Activated naive CD8-positive, alpha-beta T cell (primary cell): ENCODE results near the gene HCN2.
A peak's percentile ranks its signal among the peaks of the same experiment; 100 is the strongest.

Experiments used
- H3K27ac Mint-ChIP-seq: one replicate; pipeline ENCODE4 v1.8.0; 2021; ENCODE audit warnings: mixed read lengths
- H3K27me3 Mint-ChIP-seq: one replicate; pipeline ENCODE4 v1.8.0; 2021; ENCODE audit warnings: mixed read lengths
- H3K36me3 Mint-ChIP-seq: one replicate; pipeline ENCODE4 v1.8.0; 2021; ENCODE audit warnings: mixed read lengths
- H3K4me1 Mint-ChIP-seq: one replicate; pipeline ENCODE4 v1.8.0; 2021; ENCODE audit warnings: low read depth, mixed read lengths
- H3K4me3 Mint-ChIP-seq: one replicate; pipeline ENCODE4 v1.8.0; 2021; ENCODE audit warnings: mild to moderate bottlenecking, mixed read lengths
- H3K9me3 Mint-ChIP-seq: one replicate; pipeline ENCODE4 v1.8.0; 2021; ENCODE audit warnings: low read depth, mixed read lengths

The HCN2 gene

GRCh38 chr19:651114-651818 lies 61.6 kb downstream of the HCN2 start:
- Mint-ChIP-seq H3K27ac (no peak overlapping the region), H3K4me3 (no peak overlapping the region), H3K27me3 (no peaks in the 10 kb centered on the region), H3K4me1 (peaks cover 16% of the 10 kb centered on the region), H3K9me3 (no peaks in the 10 kb centered on the region), H3K36me3 (no peaks in the 10 kb centered on the region)

- Mint-ChIP-seq H3K27me3 (no peaks in the 10 kb centered on the region), H3K9me3 (no peaks in the 10 kb centered on the region), H3K4me1 (peaks cover 18% of the 10 kb centered on the region), H3K27ac (no peak overlapping the region), H3K4me3 (no peak overlapping the region), H3K36me3 (no peaks in the 10 kb centered on the region)
Observed at GRCh38 chr19:651991-652390, 62.3 kb downstream of the HCN2 start.

- H3K36me3 Mint-ChIP-seq: no peaks in the 10 kb centered on the region
Observed at GRCh38 chr19:652467-653389, 63.0 kb downstream of the HCN2 start.

GRCh38 chr19:653425-653824 lies 63.7 kb downstream of the HCN2 start:
- Mint-ChIP-seq H3K27ac (no peak overlapping the region), H3K9me3 (no peaks in the 10 kb centered on the region), H3K4me3 (no peak overlapping the region), H3K36me3 (no peaks in the 10 kb centered on the region), H3K4me1 (peaks cover 21% of the 10 kb centered on the region), H3K27me3 (no peaks in the 10 kb centered on the region)

More at GRCh38 chr19:652467-653389, 63.0 kb downstream of the HCN2 start:
- Mint-ChIP-seq H3K4me3 (no peak overlapping the region), H3K27me3 (no peaks in the 10 kb centered on the region), H3K9me3 (no peaks in the 10 kb centered on the region), H3K4me1 (peaks cover 21% of the 10 kb centered on the region), H3K27ac (no peak overlapping the region)

- Mint-ChIP-seq H3K4me1 (peaks cover 34% of the 10 kb centered on the region), H3K27me3 (no peaks in the 10 kb centered on the region), H3K36me3 (no peaks in the 10 kb centered on the region), H3K27ac (peak overlapping the region; percentile 23), H3K4me3 (peak overlapping the region; percentile 47), H3K9me3 (no peaks in the 10 kb centered on the region)
Observed at GRCh38 chr19:655691-656090, 66.0 kb downstream of the HCN2 start.

GRCh38 chr19:656751-657559 lies 67.3 kb downstream of the HCN2 start:
- no peaks in the 10 kb centered on the region for H3K27me3 Mint-ChIP-seq
- H3K36me3 Mint-ChIP-seq: no peaks in the 10 kb centered on the region
- H3K4me3 Mint-ChIP-seq: no peak overlapping the region
- H3K4me1 Mint-ChIP-seq: peaks cover 39% of the 10 kb centered on the region
- no peaks in the 10 kb centered on the region for H3K9me3 Mint-ChIP-seq
- H3K27ac Mint-ChIP-seq: peak overlapping the region; percentile 34

- Mint-ChIP-seq H3K36me3 (no peaks in the 10 kb centered on the region), H3K9me3 (no peaks in the 10 kb centered on the region), H3K4me1 (peaks cover 39% of the 10 kb centered on the region), H3K27me3 (no peaks in the 10 kb centered on the region), H3K4me3 (no peak overlapping the region), H3K27ac (no peak overlapping the region)
Observed at GRCh38 chr19:657611-658010, 67.9 kb downstream of the HCN2 start.

GRCh38 chr19:658059-658839 lies 68.6 kb downstream of the HCN2 start:
- Mint-ChIP-seq H3K9me3 (no peaks in the 10 kb centered on the region), H3K4me3 (peak overlapping the region; percentile 40), H3K27ac (no peak overlapping the region), H3K27me3 (no peaks in the 10 kb centered on the region), H3K4me1 (peaks cover 39% of the 10 kb centered on the region), H3K36me3 (no peaks in the 10 kb centered on the region)

GRCh38 chr19:658916-659839 lies 69.5 kb downstream of the HCN2 start:
- peak overlapping the region; percentile 94 for H3K27ac Mint-ChIP-seq
- peaks cover 38% of the 10 kb centered on the region for H3K4me1 Mint-ChIP-seq
- no peaks in the 10 kb centered on the region for H3K27me3 Mint-ChIP-seq
- no peaks in the 10 kb centered on the region for H3K9me3 Mint-ChIP-seq
- no peaks in the 10 kb centered on the region for H3K36me3 Mint-ChIP-seq
- H3K4me3 Mint-ChIP-seq: peak overlapping the region; percentile 96

- peaks cover 33% of the 10 kb centered on the region for H3K4me1 Mint-ChIP-seq
- H3K27me3 Mint-ChIP-seq: no peaks in the 10 kb centered on the region
- H3K4me3 Mint-ChIP-seq: peak overlapping the region; percentile 96
- H3K36me3 Mint-ChIP-seq: no peaks in the 10 kb centered on the region
- no peaks in the 10 kb centered on the region for H3K9me3 Mint-ChIP-seq
- H3K27ac Mint-ChIP-seq: peak overlapping the region; percentile 94
Observed at GRCh38 chr19:660793-661426, 71.2 kb downstream of the HCN2 start.

- peak overlapping the region; percentile 94 for H3K27ac Mint-ChIP-seq
- H3K36me3 Mint-ChIP-seq: no peaks in the 10 kb centered on the region
- H3K4me3 Mint-ChIP-seq: peak overlapping the region; percentile 96
- H3K9me3 Mint-ChIP-seq: no peaks in the 10 kb centered on the region
- H3K4me1 Mint-ChIP-seq: peaks cover 28% of the 10 kb centered on the region
- H3K27me3 Mint-ChIP-seq: no peaks in the 10 kb centered on the region
Observed at GRCh38 chr19:661427-662196, 71.9 kb downstream of the HCN2 start.

GRCh38 chr19:662207-662961 lies 72.7 kb downstream of the HCN2 start:
- peaks cover 26% of the 10 kb centered on the region for H3K4me1 Mint-ChIP-seq

More at GRCh38 chr19:662207-662961, 72.7 kb downstream of the HCN2 start:
- Mint-ChIP-seq H3K36me3 (no peaks in the 10 kb centered on the region), H3K27me3 (no peaks in the 10 kb centered on the region), H3K4me3 (peak overlapping the region; percentile 96), H3K27ac (peak overlapping the region; percentile 94), H3K9me3 (no peaks in the 10 kb centered on the region)
